Activated naive CD4-positive, alpha-beta T cell treated with Interleukin-2 at 50 U/mL for 16 hours (primary cell): ENCODE data around the gene OR1Q1.
"Not testable (repeated sequence)": the region's sequence is repeated elsewhere in the genome, so short reads cannot be mapped to it uniquely, and the experiment has no call there.

Experiments
- DNase-seq: peaks from one replicate; pipeline ENCODE4 v3.0.0-alpha.2; 2020

The OR1Q1 gene

GRCh38 chr9:122614362-122614761 is at the start of gene OR1Q1:
Gene OR1Q1 (plus strand): TSS chr9:122614738. CDS start chr9:122614738, 0 bp downstream.
- DNase-seq: no peak

GRCh38 chr9:122567901-122568300 is 46.6 kb upstream of the OR1Q1 start:
- no peak for DNase-seq

GRCh38 chr9:122572456-122572855 is 42.1 kb upstream of the OR1Q1 start:
- DNase-seq: no peak

- no peak for DNase-seq
These were observed 34.7 kb upstream of the OR1Q1 start for GRCh38 chr9:122579874-122580273.

- no peak for DNase-seq
These were observed 34.2 kb upstream of the OR1Q1 start for GRCh38 chr9:122580360-122580759.

GRCh38 chr9:122583284-122583683 is 31.3 kb upstream of the OR1Q1 start, which contains the start of gene OR1L8:
Gene OR1L8 (minus strand): TSS chr9:122583384. CDS start chr9:122568477, 14,907 bp downstream.
- not testable (repeated sequence) for DNase-seq

GRCh38 chr9:122605691-122606090 is 8.8 kb upstream of the OR1Q1 start:
- no peak for DNase-seq

- no peak for DNase-seq
These were observed 8.0 kb upstream of the OR1Q1 start for GRCh38 chr9:122606587-122606986.

GRCh38 chr9:122609804-122610203 is 4.7 kb upstream of the OR1Q1 start:
- DNase-seq: no peak

- no peak for DNase-seq
These were observed 5.5 kb downstream of the OR1Q1 start for GRCh38 chr9:122619996-122620395.

GRCh38 chr9:122642226-122642625 is 27.7 kb downstream of the OR1Q1 start:
- no peak for DNase-seq

- DNase-seq: no peak
These were observed 41.8 kb downstream of the OR1Q1 start for GRCh38 chr9:122656378-122656777.

GRCh38 chr9:122657527-122657926 is 43.0 kb downstream of the OR1Q1 start, which contains the start of gene OR1B1:
Gene OR1B1 (minus strand): TSS chr9:122657627.
- no peak for DNase-seq

- DNase-seq: no peak
These were observed 46.9 kb downstream of the OR1Q1 start, which contains the start of gene OR1L1 for GRCh38 chr9:122661416-122661815. Gene OR1L1 (plus strand): TSS chr9:122661716. CDS start chr9:122661716, 0 bp downstream.
